HG03066 (cell line): ENCODE data around the gene KCNA10.

Experiments used
- ATAC-seq: cut with Tn5 transposase; IDR thresholded peaks from one replicate; pipeline ENCODE4 v1.9.1; 2021; ENCODE audit warnings: low read depth; ENCODE audit not compliant: unreplicated experiment

The KCNA10 gene

GRCh38 chr1:110519125-110519810 is at the start of gene KCNA10:
Gene KCNA10, minus strand, starts transcription at chr1:110519175. Its CDS starts 388 bp downstream, at chr1:110518787.
- ATAC-seq: no peak

GRCh38 chr1:110566836-110567235 is 47.9 kb upstream of the KCNA10 start:
- no peak for ATAC-seq

GRCh38 chr1:110565565-110565964 is 46.6 kb upstream of the KCNA10 start:
- ATAC-seq: no peak

DNA sequence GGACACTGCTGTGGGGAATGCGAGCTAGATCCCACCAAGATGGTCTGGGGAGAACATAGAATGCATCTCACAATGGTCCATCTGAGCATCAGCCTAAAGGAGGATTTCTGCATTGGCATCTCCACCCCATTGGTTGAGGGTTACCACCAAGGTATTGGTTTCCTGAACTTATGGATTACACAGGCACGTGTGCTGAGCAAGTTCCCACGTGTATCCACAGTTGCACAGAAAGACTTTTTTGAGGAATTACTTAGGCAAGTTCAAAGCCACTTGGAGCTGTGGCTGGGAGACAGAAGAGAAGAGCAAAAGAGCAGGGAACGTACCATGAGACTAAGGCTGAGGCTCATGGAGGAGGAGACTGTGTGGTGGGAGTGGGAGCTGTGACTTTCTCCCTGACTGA is 44.1 kb upstream of the KCNA10 start:
- ATAC-seq: no peak

DNA sequence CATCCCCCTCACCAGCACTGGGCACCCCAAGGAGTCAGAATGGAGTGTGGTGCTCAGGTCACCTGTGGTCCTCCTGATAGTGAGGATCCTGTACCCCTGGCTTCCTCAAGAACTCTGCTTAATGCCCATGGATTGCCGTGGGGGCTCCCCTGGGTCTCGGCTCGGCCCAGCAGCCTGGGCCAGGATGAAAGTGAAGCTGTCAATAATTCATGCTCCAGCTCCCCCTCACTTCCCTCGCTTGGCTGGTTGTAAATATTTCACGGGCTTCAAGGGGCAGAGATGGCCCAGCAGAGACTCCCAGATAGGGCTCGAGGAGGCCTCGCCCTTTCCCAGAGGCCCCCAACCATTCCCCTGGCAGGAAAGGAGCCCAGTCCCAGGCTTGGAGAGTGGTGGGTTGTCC is 42.6 kb upstream of the KCNA10 start:
- no peak for ATAC-seq

GRCh38 chr1:110559157-110559556 is 40.2 kb upstream of the KCNA10 start:
- no peak for ATAC-seq

DNA sequence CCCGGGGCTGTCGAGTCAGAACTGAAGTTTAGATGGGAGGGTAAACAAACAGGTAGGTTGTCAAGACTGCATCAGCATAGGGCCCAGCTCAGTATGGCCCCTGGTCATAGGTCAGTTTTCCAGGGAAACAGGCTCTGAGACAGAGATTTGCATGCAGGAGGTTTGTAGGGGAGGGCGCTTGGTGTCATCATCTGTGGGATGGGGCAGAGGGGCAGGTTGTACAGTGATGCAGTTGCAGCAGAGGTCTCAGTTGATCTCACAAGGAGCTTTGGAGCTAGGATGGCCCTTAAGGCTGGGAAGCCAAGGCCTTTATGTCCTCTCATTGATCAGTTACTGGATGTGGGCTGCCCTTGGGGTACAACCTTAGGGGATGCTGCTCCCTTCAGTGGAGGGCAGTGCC is 38.5 kb upstream of the KCNA10 start:
- ATAC-seq: no peak

DNA sequence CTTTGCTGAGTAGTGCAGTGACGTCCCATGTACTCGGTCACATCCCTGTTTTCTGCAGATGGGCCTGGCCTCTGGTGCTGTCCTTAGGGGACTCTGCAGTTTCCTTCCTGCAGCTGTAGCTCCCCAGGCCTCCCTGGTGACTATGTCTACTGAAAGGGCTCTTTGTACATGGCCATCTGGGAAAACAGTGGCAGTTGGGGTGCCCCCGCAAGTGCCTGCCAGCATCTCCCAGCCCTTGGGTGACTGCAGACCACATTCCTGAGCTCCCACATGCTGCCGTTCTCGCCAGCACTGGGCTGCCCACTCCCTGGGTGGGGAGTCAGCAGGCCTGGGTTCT is 37.5 kb upstream of the KCNA10 start:
- ATAC-seq: no peak

DNA sequence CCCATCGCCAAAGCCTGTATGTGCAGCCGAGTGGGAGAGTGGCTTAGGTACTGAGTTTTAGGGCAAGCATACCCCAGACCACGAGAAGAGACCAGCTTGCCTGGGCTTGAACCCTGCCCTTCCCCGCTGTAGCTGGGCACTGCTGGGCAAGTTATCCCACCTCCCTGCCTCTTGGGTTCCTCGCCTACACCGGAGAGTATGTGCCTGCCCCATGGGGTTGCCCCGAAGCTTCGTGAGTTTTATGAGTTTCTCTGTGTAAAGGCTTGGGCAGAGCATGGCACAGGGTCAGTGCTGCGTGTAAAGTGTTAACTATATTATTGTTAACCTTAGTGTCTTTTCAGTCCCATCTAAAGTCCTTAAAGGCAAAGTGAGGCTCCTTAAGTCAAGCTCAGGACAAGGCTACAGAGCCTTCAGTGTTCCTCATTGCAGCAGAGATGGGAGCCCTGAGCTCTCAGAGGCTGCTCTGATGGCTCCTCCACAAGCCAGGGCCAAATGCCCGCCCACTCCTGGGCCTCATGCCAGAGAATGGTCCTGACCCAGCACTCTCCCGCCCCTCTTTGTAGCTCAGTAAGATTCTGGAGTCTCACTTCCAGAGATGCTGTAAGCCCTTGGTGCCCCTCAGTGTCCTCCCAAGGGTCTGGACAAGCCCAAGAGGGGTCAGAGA is 37.0 kb upstream of the KCNA10 start:
- no peak for ATAC-seq

GRCh38 chr1:110554871-110555801 is 36.2 kb upstream of the KCNA10 start:
- no peak for ATAC-seq

DNA sequence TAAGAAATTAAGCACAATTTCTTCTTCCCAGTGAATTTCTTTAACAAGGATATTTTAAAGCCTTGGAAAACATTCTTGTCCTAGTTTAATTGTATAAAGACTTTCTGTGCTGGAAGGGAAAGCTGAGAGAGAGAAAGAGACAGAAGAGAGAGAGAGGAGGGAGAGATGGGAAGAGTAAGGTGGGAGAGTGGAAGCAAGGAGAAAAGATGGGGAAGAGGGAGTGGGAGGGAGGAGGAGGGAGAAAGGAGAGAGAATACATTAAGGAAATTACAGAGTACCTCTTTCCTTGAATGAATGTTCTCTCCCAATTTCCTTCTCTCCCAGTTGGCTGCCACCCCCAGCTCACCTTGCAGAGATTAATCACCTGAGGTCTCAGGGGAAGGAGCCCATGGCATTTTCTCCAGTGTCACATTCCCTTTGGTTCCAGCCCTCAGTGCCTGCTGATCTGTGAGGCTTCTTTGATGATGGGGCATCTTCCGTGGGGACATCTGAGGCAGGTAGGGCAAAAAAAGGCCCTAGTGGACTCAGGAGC is 32.4 kb upstream of the KCNA10 start:
- ATAC-seq: no peak

GRCh38 chr1:110549831-110550230 is 30.9 kb upstream of the KCNA10 start:
- ATAC-seq: no peak

GRCh38 chr1:110548381-110548780 is 29.4 kb upstream of the KCNA10 start:
- no peak for ATAC-seq

GRCh38 chr1:110547017-110547416 is 28.0 kb upstream of the KCNA10 start:
- ATAC-seq: no peak

- ATAC-seq: no peak
Measured at GRCh38 chr1:110545492-110545891, 26.5 kb upstream of the KCNA10 start.

DNA sequence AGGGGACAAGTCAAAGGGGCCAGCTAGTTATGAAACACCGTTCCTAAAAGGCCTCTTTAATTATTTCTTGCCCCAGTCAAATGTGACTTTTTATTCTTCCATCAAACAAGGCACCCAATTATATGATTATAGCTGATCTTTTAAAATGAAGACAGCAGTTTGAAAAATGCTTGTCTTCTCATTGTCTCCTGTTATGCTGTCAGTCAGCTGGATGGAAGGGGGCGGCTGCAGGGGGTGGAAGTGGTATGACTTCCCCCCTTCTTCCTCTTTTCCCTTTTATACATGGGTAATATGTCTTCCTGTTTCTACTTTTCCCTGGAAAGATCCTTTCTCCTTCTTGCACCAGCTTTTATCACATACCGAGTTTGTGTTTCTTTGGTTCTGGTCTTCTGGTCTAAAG is 25.8 kb upstream of the KCNA10 start:
- ATAC-seq: no peak

- ATAC-seq: no peak
Measured at GRCh38 chr1:110542725-110543124, 23.8 kb upstream of the KCNA10 start.

DNA sequence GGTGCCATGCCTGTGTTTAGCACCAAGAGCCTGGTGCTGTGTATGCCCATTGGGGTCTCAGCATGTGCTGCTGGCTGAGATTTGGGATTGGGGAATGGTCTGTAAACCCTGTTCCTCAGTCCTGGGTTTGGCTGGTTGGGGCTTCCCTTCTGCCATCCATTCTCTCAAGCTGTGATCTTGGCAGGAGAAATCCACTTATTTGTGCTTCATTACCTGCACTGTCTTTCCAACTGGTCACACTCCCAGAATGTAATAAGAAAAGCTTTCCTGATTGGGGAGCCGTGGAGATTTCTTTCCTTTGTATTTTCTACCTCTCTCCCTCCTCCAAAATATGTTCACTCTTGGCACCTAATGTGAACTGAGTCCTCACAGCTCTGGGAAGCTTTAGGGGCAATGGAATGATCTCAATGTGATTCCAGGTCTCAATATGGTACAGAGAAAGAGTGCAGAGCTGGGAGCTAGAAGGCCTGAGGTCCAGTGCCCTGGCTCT is 23.0 kb upstream of the KCNA10 start:
- ATAC-seq: no peak

GRCh38 chr1:110540891-110541685 is 22.1 kb upstream of the KCNA10 start:
- ATAC-seq: no peak

GRCh38 chr1:110538921-110539320 is 19.9 kb upstream of the KCNA10 start:
- ATAC-seq: no peak
